ENCODE data around the gene IL3.

The IL3 gene, protein sequence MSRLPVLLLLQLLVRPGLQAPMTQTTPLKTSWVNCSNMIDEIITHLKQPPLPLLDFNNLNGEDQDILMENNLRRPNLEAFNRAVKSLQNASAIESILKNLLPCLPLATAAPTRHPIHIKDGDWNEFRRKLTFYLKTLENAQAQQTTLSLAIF

DNA sequence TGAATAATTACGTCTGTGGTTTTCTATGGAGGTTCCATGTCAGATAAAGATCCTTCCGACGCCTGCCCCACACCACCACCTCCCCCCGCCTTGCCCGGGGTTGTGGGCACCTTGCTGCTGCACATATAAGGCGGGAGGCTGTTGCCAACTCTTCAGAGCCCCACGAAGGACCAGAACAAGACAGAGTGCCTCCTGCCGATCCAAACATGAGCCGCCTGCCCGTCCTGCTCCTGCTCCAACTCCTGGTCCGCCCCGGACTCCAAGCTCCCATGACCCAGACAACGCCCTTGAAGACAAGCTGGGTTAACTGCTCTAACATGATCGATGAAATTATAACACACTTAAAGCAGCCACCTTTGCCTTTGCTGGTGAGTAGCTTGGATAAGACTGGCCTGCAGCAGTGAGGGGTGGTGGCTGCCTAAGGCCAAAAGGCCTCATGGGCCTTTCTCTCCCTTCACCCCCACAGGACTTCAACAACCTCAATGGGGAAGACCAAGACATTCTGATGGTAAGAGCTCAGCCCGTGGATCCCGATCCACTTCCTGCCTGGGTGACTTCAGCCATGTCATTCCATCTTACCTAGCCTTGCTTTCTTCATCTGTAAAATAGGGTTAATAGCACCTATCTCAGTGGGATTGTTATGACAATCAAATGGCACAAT is at the start of gene IL3:
IL3 (plus strand) TSS at position 155 of the 661 bp plus-strand sequence; CDS start at position 207, 52 bp downstream.
- H3K4me3 ChIP-seq (ENCODE audit: low read length), result no peak within 1 kb of the TSS
- no peaks in the 10 kb centered on the region for H3K36me3 ChIP-seq (ENCODE audit: control insufficient read depth, insufficient read depth, low read length)
- H3K27ac ChIP-seq (ENCODE audit: low read depth, low read length), result no peak within 1 kb of the TSS
- no peaks in the 10 kb centered on the region for H3K27me3 ChIP-seq (ENCODE audit: control insufficient read depth, insufficient read depth, low read length)
- H3K4me1 ChIP-seq (ENCODE audit: control insufficient read depth, insufficient read depth, low read length), result no peaks in the 10 kb centered on the region
- no peak within 1 kb of the TSS for H3K9ac ChIP-seq (ENCODE audit: low read length)

DNA sequence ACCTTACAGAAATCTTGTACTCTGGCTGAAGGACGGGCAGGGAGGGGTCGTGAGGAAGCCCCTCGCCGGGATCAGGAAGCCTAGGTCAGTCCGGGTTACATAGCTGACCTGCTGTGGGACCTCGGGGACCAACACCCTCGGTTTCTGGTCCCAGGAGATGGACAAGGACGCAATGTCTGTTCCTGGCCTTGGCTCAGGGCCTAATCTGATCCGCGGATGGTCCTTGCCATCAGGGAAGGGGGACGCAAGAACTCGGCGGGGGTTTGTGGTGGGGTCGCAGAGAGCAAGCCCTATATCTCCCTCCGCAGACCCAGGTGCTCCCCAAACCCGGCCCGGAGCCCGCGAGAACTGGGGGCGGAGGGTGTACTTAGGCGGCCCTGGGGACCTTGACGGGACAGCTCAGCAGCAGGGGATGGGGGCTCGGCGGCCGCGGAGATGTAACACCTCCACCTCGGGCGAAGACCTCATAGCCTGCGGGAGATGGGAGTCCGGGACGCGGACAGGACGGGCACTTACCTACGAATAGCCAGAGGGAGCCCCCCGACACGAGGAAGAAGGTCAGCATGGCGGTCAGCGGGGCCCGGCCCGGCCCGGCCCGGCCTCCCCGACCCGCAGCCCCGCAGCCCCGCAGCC is 49.4 kb upstream of the IL3 start:
- peak overlapping the region; percentile 57 for H3K4me3 ChIP-seq (ENCODE audit: low read length)
- peaks cover 25% of the 10 kb centered on the region for H3K27me3 ChIP-seq (ENCODE audit: control insufficient read depth, insufficient read depth, low read length)
- peaks cover 3% of the 10 kb centered on the region for H3K4me1 ChIP-seq (ENCODE audit: control insufficient read depth, insufficient read depth, low read length)
- H3K9ac ChIP-seq (ENCODE audit: low read length), result no peak overlapping the region
- no peaks in the 10 kb centered on the region for H3K36me3 ChIP-seq (ENCODE audit: control insufficient read depth, insufficient read depth, low read length)
- no peak overlapping the region for H3K27ac ChIP-seq (ENCODE audit: low read depth, low read length)

DNA sequence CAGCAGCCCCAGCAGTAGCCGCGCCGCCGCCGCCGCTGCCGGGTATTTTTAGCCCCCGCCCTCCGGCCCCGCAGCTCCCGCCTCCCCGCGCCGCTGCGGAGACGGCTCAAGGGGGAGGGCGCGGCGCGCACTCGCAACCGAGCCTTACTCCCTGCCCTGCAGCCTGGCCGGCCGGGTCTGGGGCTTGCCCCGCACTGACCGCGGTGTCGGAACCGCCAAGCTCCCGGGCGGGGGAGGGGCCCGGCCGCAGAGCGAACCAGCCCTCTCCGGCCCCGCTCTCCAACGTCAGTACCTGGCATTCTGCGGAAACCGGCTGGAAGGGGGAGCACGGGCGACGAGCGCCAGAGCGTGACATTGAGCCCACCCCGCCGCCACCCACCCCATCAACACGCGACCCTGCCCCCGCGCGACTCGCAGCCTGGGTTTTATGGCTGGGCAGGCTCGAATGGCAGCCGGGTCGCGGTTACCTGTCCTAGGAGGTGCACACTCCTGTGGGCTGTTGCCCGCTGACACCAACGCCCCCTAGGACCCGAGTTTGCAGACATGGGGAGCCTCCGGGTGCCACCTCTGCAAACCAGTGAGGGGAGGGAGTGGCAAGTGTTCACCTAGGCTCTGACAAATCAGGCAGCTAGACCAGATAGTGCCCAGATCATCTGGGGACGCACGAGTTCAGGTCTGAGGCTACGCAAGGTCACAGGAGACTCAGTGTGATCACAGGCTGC is 48.7 kb upstream of the IL3 start, which contains the start of gene ACSL6:
ACSL6 (minus strand) TSS at position 37 of the 722 bp plus-strand sequence. CDS start 105 bp downstream, outside the sequence.
- peaks cover 25% of the 10 kb centered on the region for H3K27me3 ChIP-seq (ENCODE audit: control insufficient read depth, insufficient read depth, low read length)
- H3K9ac ChIP-seq (ENCODE audit: low read length), result no peak within 1 kb of the TSS
- no peaks in the 10 kb centered on the region for H3K36me3 ChIP-seq (ENCODE audit: control insufficient read depth, insufficient read depth, low read length)
- H3K4me1 ChIP-seq (ENCODE audit: control insufficient read depth, insufficient read depth, low read length), result peaks cover 3% of the 10 kb centered on the region
- no peak within 1 kb of the TSS for H3K27ac ChIP-seq (ENCODE audit: low read depth, low read length)
- H3K4me3 ChIP-seq (ENCODE audit: low read length), result peak within 1 kb of the TSS; percentile 65

DNA sequence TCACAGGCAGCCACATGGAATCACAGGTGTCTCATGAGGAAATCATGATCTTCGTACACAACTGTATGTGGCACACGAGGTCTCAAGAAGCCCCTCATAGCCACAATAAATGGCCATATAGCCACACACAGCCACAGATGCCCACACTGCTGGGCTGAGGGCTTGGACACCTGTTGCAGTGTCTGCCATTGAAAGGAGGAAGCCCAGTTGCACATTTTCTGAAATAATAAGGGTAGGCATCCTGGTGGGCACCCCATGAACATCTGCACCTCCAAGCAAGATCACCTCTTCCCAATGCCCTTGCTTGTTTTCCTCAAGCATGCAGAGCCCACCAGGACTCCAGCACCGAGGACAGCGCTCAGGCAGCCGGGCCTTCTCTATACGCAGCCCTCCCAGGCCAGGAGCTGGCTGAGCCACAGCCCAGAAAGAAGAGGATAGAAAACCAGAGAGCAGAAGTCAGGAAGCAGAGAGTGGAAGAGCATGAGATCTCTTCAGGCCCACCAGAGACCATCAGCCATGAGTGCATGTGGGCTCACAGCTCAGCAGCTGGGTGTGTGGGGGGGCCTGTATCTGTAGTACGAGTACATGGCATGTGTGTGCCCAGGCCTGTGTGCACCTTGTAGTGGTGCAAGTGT is 48.0 kb upstream of the IL3 start:
- no peak overlapping the region for H3K27ac ChIP-seq (ENCODE audit: low read depth, low read length)
- H3K4me1 ChIP-seq (ENCODE audit: control insufficient read depth, insufficient read depth, low read length), result peaks cover 3% of the 10 kb centered on the region
- no peak overlapping the region for H3K4me3 ChIP-seq (ENCODE audit: low read length)
- no peak overlapping the region for H3K9ac ChIP-seq (ENCODE audit: low read length)
- H3K36me3 ChIP-seq (ENCODE audit: control insufficient read depth, insufficient read depth, low read length), result no peaks in the 10 kb centered on the region
- peaks cover 25% of the 10 kb centered on the region for H3K27me3 ChIP-seq (ENCODE audit: control insufficient read depth, insufficient read depth, low read length)

DNA sequence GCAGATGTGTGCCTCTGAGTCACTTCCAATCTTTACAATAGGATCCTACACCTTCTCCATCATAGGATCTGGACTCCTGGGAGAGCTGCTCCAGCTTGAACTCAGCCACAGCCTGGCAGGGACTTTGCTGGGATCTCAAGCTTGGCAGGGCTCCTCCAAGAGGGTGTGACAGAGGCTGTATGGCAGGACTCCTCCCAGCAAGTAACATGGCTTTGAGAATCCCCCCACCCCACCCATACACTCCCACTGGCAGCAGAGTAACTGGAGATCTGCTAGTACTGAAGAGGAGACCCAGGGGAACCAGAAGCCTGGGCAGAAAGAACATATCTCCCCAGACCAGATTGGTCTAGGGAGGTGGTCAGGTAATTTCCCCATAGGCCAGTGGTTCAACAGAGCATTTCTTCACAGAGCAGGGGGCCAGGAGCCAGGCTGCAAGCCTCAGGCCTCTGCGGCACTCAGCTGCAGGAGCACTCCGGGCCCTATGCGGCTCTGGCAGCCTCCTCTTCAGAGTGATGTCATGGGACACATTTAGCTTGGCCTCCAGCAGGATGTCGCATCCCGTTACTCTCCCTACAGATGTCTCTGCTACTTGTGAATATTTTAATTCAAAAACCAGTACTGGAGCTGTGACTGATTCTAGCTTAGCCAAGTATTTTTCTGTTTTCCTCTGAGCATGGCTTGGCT is 47.3 kb upstream of the IL3 start:
- Histone ChIP-seq H3K9ac (ENCODE audit: low read length) (no peak overlapping the region), H3K27ac (ENCODE audit: low read depth, low read length) (no peak overlapping the region), H3K36me3 (ENCODE audit: control insufficient read depth, insufficient read depth, low read length) (no peaks in the 10 kb centered on the region), H3K27me3 (ENCODE audit: control insufficient read depth, insufficient read depth, low read length) (peaks cover 25% of the 10 kb centered on the region), H3K4me3 (ENCODE audit: low read length) (no peak overlapping the region), H3K4me1 (ENCODE audit: control insufficient read depth, insufficient read depth, low read length) (peaks cover 3% of the 10 kb centered on the region)

DNA sequence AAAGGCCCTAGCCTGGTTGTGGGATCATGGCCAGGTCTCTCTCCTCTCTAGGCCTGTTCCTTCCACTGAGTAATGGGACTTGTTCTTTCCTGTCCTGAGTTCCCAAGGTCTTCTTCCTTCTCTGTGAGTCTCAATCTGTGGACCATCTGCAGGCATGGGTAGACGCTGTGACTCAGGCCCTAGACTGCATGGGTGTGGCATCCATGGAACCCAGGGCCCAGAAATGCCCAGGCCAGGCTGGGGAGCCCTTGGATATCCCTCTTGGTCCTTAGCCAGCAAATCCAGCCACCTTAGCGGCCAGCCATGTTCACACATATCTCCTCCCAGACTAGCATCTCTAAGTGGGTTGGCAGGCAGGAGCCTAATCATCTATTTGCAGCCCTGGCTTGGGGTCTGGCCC is 46.7 kb upstream of the IL3 start:
- H3K27ac ChIP-seq (ENCODE audit: low read depth, low read length), result no peak overlapping the region
- peaks cover 3% of the 10 kb centered on the region for H3K4me1 ChIP-seq (ENCODE audit: control insufficient read depth, insufficient read depth, low read length)
- no peaks in the 10 kb centered on the region for H3K36me3 ChIP-seq (ENCODE audit: control insufficient read depth, insufficient read depth, low read length)
- peaks cover 25% of the 10 kb centered on the region for H3K27me3 ChIP-seq (ENCODE audit: control insufficient read depth, insufficient read depth, low read length)
- no peak overlapping the region for H3K9ac ChIP-seq (ENCODE audit: low read length)
- no peak overlapping the region for H3K4me3 ChIP-seq (ENCODE audit: low read length)

DNA sequence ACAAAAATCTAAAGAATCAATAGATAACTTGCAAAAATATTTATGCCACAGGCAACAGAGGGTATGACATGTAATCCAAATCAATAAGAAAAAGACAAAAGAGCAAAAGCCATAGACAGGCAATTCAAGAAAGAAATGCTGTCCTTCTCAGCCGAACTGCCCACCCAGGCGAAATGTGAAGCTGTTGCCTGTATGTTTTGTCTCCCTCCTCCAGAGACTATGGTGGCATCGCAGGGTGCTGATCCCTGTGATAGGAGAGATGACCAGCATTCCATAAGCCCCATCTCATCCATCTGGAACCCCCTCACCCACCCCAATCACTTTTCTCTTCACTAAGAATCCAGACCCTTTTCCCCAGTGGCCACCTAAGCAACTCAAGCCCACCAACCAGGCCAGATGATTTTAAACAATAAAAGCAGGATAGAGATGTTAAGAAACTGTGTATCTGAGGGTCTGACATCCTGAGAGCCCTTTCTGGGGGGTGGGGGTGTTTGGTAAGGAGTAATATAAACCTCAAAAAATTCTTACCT is 43.7 kb upstream of the IL3 start:
- H3K9ac ChIP-seq (ENCODE audit: low read length), result no peak overlapping the region
- H3K27ac ChIP-seq (ENCODE audit: low read depth, low read length), result no peak overlapping the region
- H3K36me3 ChIP-seq (ENCODE audit: control insufficient read depth, insufficient read depth, low read length), result no peaks in the 10 kb centered on the region
- no peaks in the 10 kb centered on the region for H3K4me1 ChIP-seq (ENCODE audit: control insufficient read depth, insufficient read depth, low read length)
- peaks cover 7% of the 10 kb centered on the region for H3K27me3 ChIP-seq (ENCODE audit: control insufficient read depth, insufficient read depth, low read length)
- no peak overlapping the region for H3K4me3 ChIP-seq (ENCODE audit: low read length)

DNA sequence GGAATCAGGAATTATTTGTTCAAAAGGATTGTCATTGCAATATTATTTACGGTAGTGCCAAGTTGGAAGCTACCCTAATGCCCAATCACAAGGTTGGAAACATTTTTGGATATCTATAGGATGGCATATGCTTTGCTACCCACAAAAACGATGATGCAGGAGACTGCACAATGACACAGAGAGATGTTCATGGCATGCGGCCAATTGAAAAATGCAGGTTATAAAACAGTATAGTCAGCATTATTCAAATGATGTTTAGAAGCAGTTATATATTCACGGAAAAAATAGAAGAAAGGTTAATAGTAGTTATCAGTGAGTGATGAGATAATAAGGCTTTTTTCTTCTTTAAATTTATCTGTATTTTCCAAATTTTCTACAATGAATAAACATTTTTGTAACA is 43.1 kb upstream of the IL3 start:
- no peak overlapping the region for H3K27ac ChIP-seq (ENCODE audit: low read depth, low read length)
- no peak overlapping the region for H3K4me3 ChIP-seq (ENCODE audit: low read length)
- no peak overlapping the region for H3K9ac ChIP-seq (ENCODE audit: low read length)
- no peaks in the 10 kb centered on the region for H3K36me3 ChIP-seq (ENCODE audit: control insufficient read depth, insufficient read depth, low read length)
- peaks cover 3% of the 10 kb centered on the region for H3K27me3 ChIP-seq (ENCODE audit: control insufficient read depth, insufficient read depth, low read length)
- no peaks in the 10 kb centered on the region for H3K4me1 ChIP-seq (ENCODE audit: control insufficient read depth, insufficient read depth, low read length)

DNA sequence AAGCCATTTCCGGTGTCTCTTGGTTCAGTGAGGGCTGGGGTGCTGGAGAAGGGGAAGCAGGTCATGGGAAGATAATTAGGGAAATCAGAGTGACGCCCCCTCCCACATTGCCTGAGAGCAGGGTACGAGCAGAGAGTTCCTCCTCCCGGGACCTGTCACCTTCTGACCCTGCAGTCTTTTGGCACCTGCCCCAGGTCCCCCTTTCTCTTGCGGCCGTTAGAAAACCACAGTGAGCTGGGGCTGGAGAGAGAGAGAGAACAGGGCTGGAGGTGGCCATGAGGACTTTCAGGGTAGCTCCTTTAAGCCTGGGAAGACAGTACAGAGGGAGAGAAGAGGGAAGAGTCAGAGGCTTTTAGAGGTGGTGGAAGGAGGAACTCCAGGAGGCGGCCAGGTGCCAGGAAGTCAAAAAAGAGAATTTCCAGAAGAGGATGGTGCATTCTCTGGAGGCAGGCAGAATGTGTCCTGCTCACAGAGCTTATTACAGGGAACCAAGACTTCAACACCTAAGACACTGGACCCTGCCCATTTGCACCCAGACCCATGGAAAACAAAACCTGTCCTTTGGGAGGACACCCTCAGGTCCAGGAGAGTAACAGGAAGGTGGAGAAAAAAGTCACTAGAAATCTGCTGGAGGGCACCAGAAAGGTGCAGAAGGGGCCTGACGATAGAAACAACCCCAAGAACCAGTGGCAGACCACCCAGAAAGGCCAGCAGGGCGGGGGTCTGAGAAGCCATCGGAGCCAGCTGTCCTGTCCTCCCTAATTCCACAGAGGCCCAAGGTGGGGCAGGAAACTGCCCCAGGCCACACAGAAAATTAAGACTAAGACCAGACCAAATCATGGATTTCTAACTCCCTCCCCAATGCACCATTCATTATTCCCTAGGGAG is 42.5 kb upstream of the IL3 start:
- peaks cover 3% of the 10 kb centered on the region for H3K27me3 ChIP-seq (ENCODE audit: control insufficient read depth, insufficient read depth, low read length)

DNA sequence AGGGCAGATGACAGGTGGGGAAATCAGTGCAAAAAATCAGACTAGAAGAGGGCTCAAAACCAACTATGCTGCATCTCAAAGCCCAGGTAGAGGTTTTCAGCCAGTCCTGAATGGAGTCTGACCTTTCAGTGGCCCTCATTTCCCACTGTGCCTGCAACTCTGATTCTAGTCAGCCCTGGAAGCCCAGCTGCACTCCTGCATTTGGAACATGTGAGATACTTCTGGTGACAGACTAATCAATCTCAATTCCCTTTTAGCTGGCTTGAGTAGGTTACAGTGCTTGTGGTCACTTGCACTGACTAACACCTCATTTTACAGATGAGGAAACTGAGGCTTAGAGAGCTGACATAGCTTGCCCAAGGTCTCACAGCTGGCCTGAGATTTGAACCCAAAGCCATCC is 41.1 kb upstream of the IL3 start:
- no peak overlapping the region for H3K27ac ChIP-seq (ENCODE audit: low read depth, low read length)

More for the DNA sequence above, 42.5 kb upstream of the IL3 start:
- Histone ChIP-seq H3K9ac (ENCODE audit: low read length) (no peak overlapping the region), H3K4me1 (ENCODE audit: control insufficient read depth, insufficient read depth, low read length) (no peaks in the 10 kb centered on the region), H3K36me3 (ENCODE audit: control insufficient read depth, insufficient read depth, low read length) (no peaks in the 10 kb centered on the region), H3K27ac (ENCODE audit: low read depth, low read length) (no peak overlapping the region), H3K4me3 (ENCODE audit: low read length) (no peak overlapping the region)

More for the DNA sequence above, 41.1 kb upstream of the IL3 start:
- no peak overlapping the region for H3K9ac ChIP-seq (ENCODE audit: low read length)
- no peaks in the 10 kb centered on the region for H3K4me1 ChIP-seq (ENCODE audit: control insufficient read depth, insufficient read depth, low read length)
- no peak overlapping the region for H3K4me3 ChIP-seq (ENCODE audit: low read length)
- H3K36me3 ChIP-seq (ENCODE audit: control insufficient read depth, insufficient read depth, low read length), result no peaks in the 10 kb centered on the region
- H3K27me3 ChIP-seq (ENCODE audit: control insufficient read depth, insufficient read depth, low read length), result no peaks in the 10 kb centered on the region
